Sigmoid colon (tissue), 3 donors: Measurements from ENCODE around the gene MRRF.

ENCODE experiments used
- CTCF ChIP-seq, 4 experiments: fragments of 450-650 bp in 3 of 4; fragments of 200-600 bp in 1 of 4; IDR thresholded peaks; one replicate each; pipeline ENCODE4 v1.5.1; 2016 to 2019; ENCODE audit warnings: antibody characterized with exemption in 4 of 4, mild to moderate bottlenecking in 3 of 4, moderate library complexity in 2 of 4
- POLR2A ChIP-seq, 2 donors: fragments of 450-650 bp; IDR thresholded peaks; one replicate each; pipeline ENCODE4 v1.6.1; 2016; ENCODE audit warnings: antibody characterized with exemption in 2 of 2, mild to moderate bottlenecking in 2 of 2, moderate library complexity in 2 of 2

DNA sequence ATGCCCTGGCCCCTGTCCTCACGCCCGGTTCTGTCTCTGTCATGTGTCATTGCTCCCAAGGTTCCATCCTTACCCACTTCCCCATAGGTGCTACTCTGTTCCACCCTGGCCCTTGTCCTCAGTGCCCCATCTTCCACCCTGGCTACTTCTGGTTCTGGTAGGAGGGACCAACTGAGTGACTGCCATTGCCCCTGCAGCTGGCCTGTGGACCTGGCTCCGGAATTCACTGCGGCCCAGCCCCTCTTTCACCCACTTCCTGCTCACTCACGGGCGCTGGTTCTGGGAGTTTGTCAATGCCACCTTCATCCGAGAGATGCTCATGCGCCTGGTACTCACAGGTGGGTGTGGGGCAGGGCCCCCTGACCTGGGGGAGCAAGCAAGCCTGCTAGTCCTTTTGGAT, 113.6 kb downstream of the MRRF start:
- no peak for TF ChIP-seq CTCF (IDR thresholded peaks at IDR 0.05)
- no peak for TF ChIP-seq POLR2A (IDR thresholded peaks at IDR 0.05)
